SU-DHL-6 (cell line): Measurements from ENCODE around the gene DCAF16.

ENCODE experiments used
- H2AFZ ChIP-seq: fragments of 200-600 bp; sonication (generic); 2 replicates; pipeline ENCODE4 v1.6.1; 2014; ENCODE audit warnings: low read depth, mild to moderate bottlenecking, moderate library complexity, mixed read lengths, antibody characterized with exemption, low read length; ENCODE audit not compliant: severe bottlenecking
- H3F3A ChIP-seq: fragments of 200-600 bp; shearing (Covaris generic); 2 replicates; pipeline ENCODE4 v1.6.0; 2016; ENCODE audit warnings: antibody characterized with exemption, mild to moderate bottlenecking; ENCODE audit not compliant: insufficient read depth
- H3K27ac ChIP-seq: fragments of 200-600 bp; sonication (generic); 2 replicates; pipeline ENCODE4 v1.5.1; 2016; ENCODE audit warnings: low read depth, mild to moderate bottlenecking, low read length, moderate library complexity, mixed read lengths
- H3K27me3 ChIP-seq: fragments of 200-600 bp; sonication (generic), shearing (Covaris generic); 2 replicates; pipeline ENCODE4 v1.6.0; 2014; ENCODE audit warnings: mild to moderate bottlenecking, low read length
- H3K36me3 ChIP-seq: fragments of 200-600 bp; sonication (generic); 2 replicates; pipeline ENCODE4 v1.6.1; 2014; ENCODE audit warnings: mild to moderate bottlenecking, low read length, mixed read lengths
- H3K4me2 ChIP-seq: fragments of 300-600, 200-600 bp; shearing (Covaris generic), sonication (generic); 2 replicates; pipeline ENCODE4 v1.6.0; 2014; ENCODE audit warnings: low read length, low read depth, mild to moderate bottlenecking; ENCODE audit not compliant: poor library complexity, severe bottlenecking
- H3K4me3 ChIP-seq: fragments of 200-600 bp; sonication (generic); 2 replicates; pipeline ENCODE4 v1.5.1; 2014; ENCODE audit warnings: antibody characterized with exemption, low read length, mild to moderate bottlenecking, mixed read lengths; ENCODE audit not compliant: insufficient read depth, poor library complexity, severe bottlenecking
- H3K79me2 ChIP-seq: fragments of 200-600 bp; sonication (generic); 2 replicates; pipeline ENCODE4 v1.6.1; 2014; ENCODE audit warnings: mild to moderate bottlenecking, low read length, moderate library complexity; ENCODE audit not compliant: insufficient read depth
- H3K9ac ChIP-seq: fragments of 200-600 bp; sonication (generic); 2 replicates; pipeline ENCODE4 v1.7.0; 2014; ENCODE audit warnings: mild to moderate bottlenecking, low read length
- H3K9me2 ChIP-seq: fragments of 200-600 bp; sonication (generic); replicated peaks from 2 replicates; pipeline ENCODE4 v1.6.1; 2014; ENCODE audit warnings: low read length; ENCODE audit not compliant: insufficient read depth
- H3K9me3 ChIP-seq: fragments of 200-600 bp; sonication (generic); 2 replicates; pipeline ENCODE4 v1.6.1; 2014; ENCODE audit warnings: low read length, mixed read lengths; ENCODE audit not compliant: insufficient read depth
- H4K20me1 ChIP-seq: fragments of 200-600 bp; sonication (generic); 2 replicates; pipeline ENCODE4 v1.6.1; 2014; ENCODE audit warnings: low read depth, mild to moderate bottlenecking, antibody characterized with exemption, low read length, moderate library complexity, mixed read lengths
- EZH2phosphoT487 ChIP-seq: fragments of 200-600 bp; sonication (generic), shearing (Covaris generic); conservative IDR thresholded peaks from 2 replicates; pipeline ENCODE4 v1.6.1; 2018; ENCODE audit warnings: mild to moderate bottlenecking, antibody characterized with exemption, low read length, moderate library complexity, mixed read lengths
- TF ChIP-seq, protein P1 (sequence below): fragments of 200-600 bp; sonication (generic); IDR thresholded peaks from one replicate; pipeline ENCODE4 v1.5.1; 2017; ENCODE audit warnings: antibody characterized with exemption, mild to moderate bottlenecking, low read length, moderate library complexity; ENCODE audit not compliant: insufficient read depth, poor library complexity, severe bottlenecking

Gene DCAF16

GRCh38 chr4:17781300-17782287, 29.0 kb downstream of the DCAF16 start, which contains the start of gene FAM184B:
Gene FAM184B (minus strand): TSS chr4:17781621. CDS start chr4:17781299, 322 bp downstream.
- no peaks in the 10 kb centered on the region for H3F3A ChIP-seq
- no peak within 1 kb of the TSS for H3K4me2 ChIP-seq
- no peak within 1 kb of the TSS for H2AFZ ChIP-seq
- no peak within 1 kb of the TSS for H3K27ac ChIP-seq
- no peaks in the 10 kb centered on the region for H3K9me2 ChIP-seq
- no peak within 1 kb of the TSS for H3K9ac ChIP-seq
- H3K79me2 ChIP-seq: no peaks in the 10 kb centered on the region
- H4K20me1 ChIP-seq: no peaks in the 10 kb centered on the region
- H3K9me3 ChIP-seq: no peaks in the 10 kb centered on the region
- TF ChIP-seq, protein P1, sequence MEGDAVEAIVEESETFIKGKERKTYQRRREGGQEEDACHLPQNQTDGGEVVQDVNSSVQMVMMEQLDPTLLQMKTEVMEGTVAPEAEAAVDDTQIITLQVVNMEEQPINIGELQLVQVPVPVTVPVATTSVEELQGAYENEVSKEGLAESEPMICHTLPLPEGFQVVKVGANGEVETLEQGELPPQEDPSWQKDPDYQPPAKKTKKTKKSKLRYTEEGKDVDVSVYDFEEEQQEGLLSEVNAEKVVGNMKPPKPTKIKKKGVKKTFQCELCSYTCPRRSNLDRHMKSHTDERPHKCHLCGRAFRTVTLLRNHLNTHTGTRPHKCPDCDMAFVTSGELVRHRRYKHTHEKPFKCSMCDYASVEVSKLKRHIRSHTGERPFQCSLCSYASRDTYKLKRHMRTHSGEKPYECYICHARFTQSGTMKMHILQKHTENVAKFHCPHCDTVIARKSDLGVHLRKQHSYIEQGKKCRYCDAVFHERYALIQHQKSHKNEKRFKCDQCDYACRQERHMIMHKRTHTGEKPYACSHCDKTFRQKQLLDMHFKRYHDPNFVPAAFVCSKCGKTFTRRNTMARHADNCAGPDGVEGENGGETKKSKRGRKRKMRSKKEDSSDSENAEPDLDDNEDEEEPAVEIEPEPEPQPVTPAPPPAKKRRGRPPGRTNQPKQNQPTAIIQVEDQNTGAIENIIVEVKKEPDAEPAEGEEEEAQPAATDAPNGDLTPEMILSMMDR: no peak
- no peak for TF ChIP-seq EZH2phosphoT487
- no peak within 1 kb of the TSS for H3K4me3 ChIP-seq
- H3K36me3 ChIP-seq: no peaks in the 10 kb centered on the region
- no peaks in the 10 kb centered on the region for H3K27me3 ChIP-seq

- no peak overlapping the region for H3K4me3 ChIP-seq
- no peak overlapping the region for H2AFZ ChIP-seq
- TF ChIP-seq EZH2phosphoT487: no peak
- TF ChIP-seq, protein P1: no peak
These were observed 29.9 kb downstream of the DCAF16 start for GRCh38 chr4:17780501-17781299.

DNA sequence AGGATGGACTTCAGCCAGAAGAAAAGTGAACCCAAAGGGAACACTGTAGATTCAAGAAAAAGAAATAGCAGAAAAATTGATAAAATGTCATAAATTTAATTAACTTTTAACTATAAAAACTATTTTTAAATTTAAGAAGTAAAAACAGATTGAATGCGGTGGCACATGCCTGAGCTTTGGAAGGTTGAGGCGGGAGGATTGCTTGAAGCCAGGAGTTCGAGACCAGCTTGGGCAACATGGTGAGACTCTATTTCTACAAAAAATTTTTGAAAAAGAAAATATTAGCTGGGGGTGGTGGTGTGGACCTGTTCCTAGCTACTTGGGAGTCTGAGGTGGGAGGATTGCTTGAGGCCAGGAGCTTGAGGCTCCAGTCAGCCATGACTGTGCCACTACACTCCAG, 32.1 kb downstream of the DCAF16 start:
- Histone ChIP-seq H3K9me2 (no peaks in the 10 kb centered on the region), H3F3A (no peaks in the 10 kb centered on the region), H4K20me1 (no peaks in the 10 kb centered on the region), H3K4me3 (no peak overlapping the region), H3K9me3 (no peaks in the 10 kb centered on the region), H3K36me3 (no peaks in the 10 kb centered on the region), H2AFZ (no peak overlapping the region), H3K4me2 (no peak overlapping the region), H3K27ac (no peak overlapping the region), H3K9ac (no peak overlapping the region), H3K79me2 (no peaks in the 10 kb centered on the region), H3K27me3 (no peaks in the 10 kb centered on the region)
- TF ChIP-seq, protein P1: no peak
- TF ChIP-seq EZH2phosphoT487: no peak

More at GRCh38 chr4:17780501-17781299, 29.9 kb downstream of the DCAF16 start:
- no peak overlapping the region for H3K9ac ChIP-seq
- H3F3A ChIP-seq: no peaks in the 10 kb centered on the region
- H3K27me3 ChIP-seq: no peaks in the 10 kb centered on the region
- H3K9me2 ChIP-seq: no peaks in the 10 kb centered on the region
- H3K79me2 ChIP-seq: no peaks in the 10 kb centered on the region
- no peak overlapping the region for H3K4me2 ChIP-seq
- H3K36me3 ChIP-seq: no peaks in the 10 kb centered on the region
- H3K27ac ChIP-seq: no peak overlapping the region
- H3K9me3 ChIP-seq: no peaks in the 10 kb centered on the region
- H4K20me1 ChIP-seq: no peaks in the 10 kb centered on the region
